HEK293T (cell line): Measurements from ENCODE around the gene ANKRD36.
"Not testable (repeated sequence)": the region's sequence is repeated elsewhere in the genome, so short reads cannot be mapped to it uniquely, and the experiment has no call there.

ENCODE experiments used
- CTCF ChIA-PET: fragments of 350-600 bp; formaldehyde crosslinking; extraction: SDS; loops from one replicate; lab custom pipeline; 2021; ENCODE audit warnings: antibody characterized with exemption, inconsistent platforms; lab: Yijun Ruan, JAX
- POLR2A ChIA-PET: fragments of 350-600 bp; formaldehyde crosslinking; extraction: SDS; loops from one replicate; lab custom pipeline; 2020; ENCODE audit warnings: antibody characterized with exemption, inconsistent platforms; lab: Yijun Ruan, JAX
- DNase-seq: peaks from one replicate; pipeline ENCODE4 v3.0.0; 2012; ENCODE audit warnings: mixed read lengths; ENCODE audit errors: extremely low spot score
- ARNT ChIP-seq: fragments of 450-650 bp; IDR thresholded peaks from 2 replicates; pipeline ENCODE4 v1.6.1; 2017; ENCODE audit warnings: mild to moderate bottlenecking
- BHLHE40 ChIP-seq: fragments of 450-650 bp; IDR thresholded peaks from 2 replicates; pipeline ENCODE4 v1.6.1; 2016; ENCODE audit warnings: mild to moderate bottlenecking, moderate library complexity, borderline replicate concordance
- CTBP1 ChIP-seq: fragments of 450-650 bp; IDR thresholded peaks from 2 replicates; pipeline ENCODE4 v1.6.1; 2016; ENCODE audit warnings: borderline replicate concordance
- ELF4 ChIP-seq: fragments of 450-650 bp; IDR thresholded peaks from 2 replicates; pipeline ENCODE4 v1.6.1; 2017; ENCODE audit warnings: antibody characterized with exemption
- FOXA1 ChIP-seq: fragments of 450-650 bp; IDR thresholded peaks from 2 replicates; pipeline ENCODE4 v1.6.1; 2016; ENCODE audit warnings: mild to moderate bottlenecking
- FOXM1 ChIP-seq: fragments of 450-650 bp; IDR thresholded peaks from 2 replicates; pipeline ENCODE4 v1.6.1; 2017; ENCODE audit warnings: mild to moderate bottlenecking, borderline replicate concordance
- HDGF ChIP-seq: fragments of 450-650 bp; IDR thresholded peaks from 2 replicates; pipeline ENCODE4 v1.6.1; 2017; ENCODE audit warnings: antibody characterized with exemption, borderline replicate concordance
- L3MBTL2 ChIP-seq: fragments of 450-650 bp; conservative IDR thresholded peaks from 2 replicates; pipeline ENCODE4 v1.6.1; 2016; ENCODE audit warnings: mild to moderate bottlenecking
- LEF1 ChIP-seq: fragments of 450-650 bp; IDR thresholded peaks from 2 replicates; pipeline ENCODE4 v1.6.1; 2017; ENCODE audit warnings: mild to moderate bottlenecking, borderline replicate concordance
- NFRKB ChIP-seq: fragments of 450-650 bp; IDR thresholded peaks from 2 replicates; pipeline ENCODE4 v1.6.1; 2016; ENCODE audit warnings: mild to moderate bottlenecking, moderate library complexity
- PKNOX1 ChIP-seq: fragments of 450-650 bp; IDR thresholded peaks from 2 replicates; pipeline ENCODE4 v1.6.1; 2016
- SP1 ChIP-seq: fragments of 450-650 bp; IDR thresholded peaks from 2 replicates; pipeline ENCODE4 v1.6.1; 2017
- SUZ12 ChIP-seq: fragments of 450-650 bp; IDR thresholded peaks from 2 replicates; pipeline ENCODE4 v1.6.1; 2016; ENCODE audit warnings: mild to moderate bottlenecking
- TARDBP ChIP-seq: fragments of 450-650 bp; IDR thresholded peaks from 2 replicates; pipeline ENCODE4 v1.6.1; 2016
- ZNF384 ChIP-seq: fragments of 450-650 bp; IDR thresholded peaks from 2 replicates; pipeline ENCODE4 v1.6.1; 2016

The ANKRD36 gene

GRCh38 chr2:97093983-97094771 lies 18.8 kb upstream of the ANKRD36 start:
- POLR2A ChIA-PET, DNase-seq, CTCF ChIA-PET: not testable (repeated sequence)

- ChIA-PET POLR2A (interaction anchor here (1.0 kb wide), 1 partner anchor 426 kb away, joined by 3 read pairs; no protein-coding TSS in a partner anchor), CTCF (interaction anchor here (1.2 kb wide), 1 partner anchor 18 kb away, joined by 3 read pairs; the partner anchor contains the start of gene ANKRD36)
- DNase-seq = peak; percentile 26
Observed at GRCh38 chr2:97094772-97095611, 18.0 kb upstream of the ANKRD36 start, which contains the start of gene FAHD2B. TSS of gene FAHD2B (minus strand) at chr2:97094882. CDS start at chr2:97091706, 3,176 bp downstream.

- CTCF ChIA-PET = interaction anchor here (1.2 kb wide), 1 partner anchor 17 kb away, joined by 3 read pairs; the partner anchor contains the start of gene ANKRD36
- DNase-seq = no peak
- TF ChIP-seq BHLHE40 = no peak
- TF ChIP-seq L3MBTL2 = no peak
- no peak for TF ChIP-seq SP1
- TF ChIP-seq LEF1 = no peak
- TF ChIP-seq NFRKB = no peak
- no peak for TF ChIP-seq CTBP1
- no peak for TF ChIP-seq TARDBP
- no peak for TF ChIP-seq ELF4
- TF ChIP-seq ARNT = no peak
- TF ChIP-seq HDGF = no peak
- no peak for TF ChIP-seq ZNF384
- no peak for TF ChIP-seq PKNOX1
- no peak for TF ChIP-seq SUZ12
- TF ChIP-seq FOXA1 = no peak
- TF ChIP-seq FOXM1 = no peak
- POLR2A ChIA-PET = interaction anchor here (0.6 to 1.0 kb wide), 2 partner anchors 427 to 1086 kb away, joined by 3 read pairs; no protein-coding TSS in a partner anchor
Observed at GRCh38 chr2:97095661-97096060, 17.3 kb upstream of the ANKRD36 start.

- DNase-seq, CTCF ChIA-PET, POLR2A ChIA-PET: not testable (repeated sequence)
Observed at GRCh38 chr2:97098786-97099372, 14.1 kb upstream of the ANKRD36 start.

- not testable (repeated sequence) for DNase-seq
Observed at GRCh38 chr2:97106878-97107277, 6.1 kb upstream of the ANKRD36 start.

GRCh38 chr2:97111246-97111645 lies 1.7 kb upstream of the ANKRD36 start:
- DNase-seq, POLR2A ChIA-PET: not testable (repeated sequence)
- CTCF ChIA-PET = interaction anchor here (0.6 kb wide), 1 partner anchor 959 kb away, joined by 6 read pairs; no protein-coding TSS in a partner anchor

More at GRCh38 chr2:97106878-97107277, 6.1 kb upstream of the ANKRD36 start:
- CTCF ChIA-PET, POLR2A ChIA-PET: not testable (repeated sequence)

GRCh38 chr2:97112320-97113049 lies 468 bp upstream of the ANKRD36 start:
- peak; percentile 12 for DNase-seq
- CTCF ChIA-PET = interaction anchor here (0.6 to 1.5 kb wide), 8 partner anchors 8 to 255 kb away, joined by 3 to 5 read pairs (median 3); partner anchors contain the start of gene ANKRD39
- POLR2A ChIA-PET = interaction anchor here (0.6 to 1.7 kb wide), 6 partner anchors 142 to 255 kb away, joined by 3 to 10 read pairs (median 4); partner anchors contain the start of gene ANKRD39
- TF ChIP-seq PKNOX1 (peak; percentile 64), L3MBTL2 (peak; percentile 42; the same call in 1 of the 2 replicates)

- CTCF ChIA-PET, DNase-seq: not testable (repeated sequence)
- POLR2A ChIA-PET = interaction anchor here (1.7 kb wide), 1 partner anchor 256 kb away, joined by 10 read pairs; the partner anchor contains the start of gene ANKRD39
Observed at GRCh38 chr2:97113882-97114255, 916 bp downstream of the ANKRD36 start.

GRCh38 chr2:97129090-97129489 lies 16.1 kb downstream of the ANKRD36 start:
- DNase-seq, POLR2A ChIA-PET, CTCF ChIA-PET: not testable (repeated sequence)

GRCh38 chr2:97144016-97144415 lies 31.1 kb downstream of the ANKRD36 start:
- CTCF ChIA-PET, DNase-seq, POLR2A ChIA-PET: not testable (repeated sequence)

GRCh38 chr2:97166548-97166947 lies 53.6 kb downstream of the ANKRD36 start:
- CTCF ChIA-PET, DNase-seq, POLR2A ChIA-PET: not testable (repeated sequence)

GRCh38 chr2:97167938-97168337 lies 55.0 kb downstream of the ANKRD36 start:
- CTCF ChIA-PET, POLR2A ChIA-PET, DNase-seq: not testable (repeated sequence)
